ENCODE results near the gene CDK14.
"Not testable (repeated sequence)": the region's sequence is repeated elsewhere in the genome, so short reads cannot be mapped to it uniquely, and the experiment has no call there.

Gene CDK14

DNA sequence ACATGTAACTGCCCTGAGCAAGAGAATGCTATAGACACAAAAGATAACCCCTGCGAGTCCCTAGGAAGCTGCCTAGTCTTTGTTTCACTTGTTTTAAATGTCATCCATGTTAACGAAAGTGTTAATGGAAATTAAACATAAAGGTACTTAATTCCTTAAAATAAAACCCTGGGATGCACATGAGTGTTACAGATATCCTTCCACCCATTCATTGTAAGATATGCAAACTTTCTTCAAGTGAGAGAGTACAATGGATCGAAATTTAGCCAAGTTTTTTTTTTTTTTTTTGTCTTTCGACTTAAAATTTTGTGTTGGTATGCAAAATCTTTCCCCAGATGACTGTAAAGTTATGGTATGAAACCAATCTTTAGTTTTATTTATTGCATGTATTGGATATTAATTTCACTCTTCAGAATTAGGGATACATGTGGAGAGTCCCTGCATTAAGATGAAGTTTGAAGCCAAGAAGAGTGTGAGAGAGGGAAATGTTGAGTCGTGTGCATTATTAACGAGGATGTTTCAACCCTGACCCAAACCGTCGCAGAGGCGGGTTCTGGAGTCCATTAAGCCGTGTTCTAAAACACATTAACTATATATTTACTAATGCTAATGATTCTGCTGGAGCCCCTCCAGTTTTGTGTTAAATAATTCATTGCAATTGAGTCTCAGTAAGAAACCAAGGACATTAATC lies 1.6 kb downstream of the CDK14 start:
- DNase-seq: no peak

DNA sequence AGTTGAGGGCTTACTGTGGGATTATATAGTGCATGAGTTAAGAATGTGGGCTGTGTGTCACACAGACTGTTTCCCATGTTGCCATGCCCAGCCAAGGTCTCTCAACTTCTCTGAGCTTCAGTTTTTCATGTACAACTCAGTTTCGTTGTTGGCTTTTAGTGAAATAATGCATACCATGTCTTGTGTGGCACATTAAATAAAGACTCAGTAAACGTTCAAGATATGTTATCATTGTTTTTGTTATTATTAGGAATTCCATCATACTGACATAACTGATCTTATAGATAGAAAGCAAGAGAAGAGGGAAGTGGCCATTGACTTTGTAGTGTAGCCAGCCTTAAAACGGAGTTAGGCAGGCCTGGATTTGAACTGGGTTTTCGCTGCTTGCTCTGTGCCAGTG lies 2.9 kb downstream of the CDK14 start:
- no peak for DNase-seq

DNA sequence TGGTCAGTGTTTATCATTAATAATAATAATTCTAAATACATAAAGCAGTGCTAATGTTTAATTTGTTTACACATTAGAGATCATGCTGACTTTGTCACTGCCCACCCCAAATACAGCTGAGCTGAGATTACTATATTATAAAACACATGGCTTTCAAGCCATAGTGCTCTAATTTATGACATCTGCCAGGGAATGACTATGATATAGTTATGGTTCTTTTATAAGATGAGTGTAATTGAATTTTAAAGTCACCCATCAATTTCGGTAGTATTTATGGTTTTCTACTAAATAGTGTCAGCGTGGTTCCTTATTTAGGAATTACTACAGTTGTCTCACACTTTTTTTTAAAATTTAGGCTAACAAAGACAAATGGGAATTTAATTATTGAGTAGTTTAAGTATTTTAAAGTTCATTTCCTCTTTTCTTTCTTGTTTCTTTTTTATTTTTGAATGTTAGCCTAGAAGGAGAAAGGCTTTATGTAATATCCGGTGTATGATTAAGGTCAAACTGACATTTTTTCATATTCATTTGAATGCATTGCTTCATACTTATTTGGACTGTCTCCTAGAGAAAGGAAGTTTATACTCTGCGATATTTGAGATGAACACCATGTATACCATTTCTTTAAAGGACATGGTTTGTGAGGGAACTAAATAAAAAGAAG lies 3.9 kb downstream of the CDK14 start:
- DNase-seq: no peak

DNA sequence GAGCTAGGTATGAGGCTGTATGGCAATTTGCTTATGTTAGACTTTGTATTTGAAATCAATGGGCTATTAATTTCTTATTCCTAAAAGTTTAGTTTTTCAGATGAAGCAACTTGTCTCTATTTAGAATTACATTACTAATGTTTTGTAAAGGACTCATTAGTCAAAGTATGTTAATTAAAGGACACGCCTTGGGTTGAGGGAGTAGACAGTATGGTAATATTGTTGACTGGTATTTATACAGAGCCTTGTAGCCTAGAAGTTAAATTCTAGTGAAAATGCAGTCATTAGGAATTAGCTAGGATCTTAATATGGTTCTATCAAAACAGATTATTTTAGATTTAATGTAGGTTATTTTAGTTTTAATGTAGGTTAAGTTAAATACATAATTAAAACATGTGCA lies 6.2 kb downstream of the CDK14 start:
- DNase-seq: no peak

DNA sequence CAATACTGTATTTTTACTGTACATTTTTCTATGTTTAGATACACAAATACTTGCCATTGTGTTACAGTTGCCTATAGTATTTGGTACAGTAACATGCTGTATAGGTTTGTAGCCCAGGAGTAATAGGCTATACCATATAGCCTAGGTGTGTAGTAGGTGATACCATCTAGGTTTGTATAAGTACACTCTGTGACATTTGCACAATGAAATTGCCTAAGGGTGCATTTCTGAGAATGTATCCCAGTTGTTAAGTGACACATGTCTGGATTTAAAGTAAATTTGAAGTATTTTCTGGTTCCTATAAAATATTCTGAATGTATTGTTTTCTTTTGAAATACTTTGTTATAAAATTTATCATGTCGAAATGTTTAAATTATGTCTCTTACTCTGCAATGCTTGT lies 7.2 kb downstream of the CDK14 start:
- DNase-seq: no peak

DNA sequence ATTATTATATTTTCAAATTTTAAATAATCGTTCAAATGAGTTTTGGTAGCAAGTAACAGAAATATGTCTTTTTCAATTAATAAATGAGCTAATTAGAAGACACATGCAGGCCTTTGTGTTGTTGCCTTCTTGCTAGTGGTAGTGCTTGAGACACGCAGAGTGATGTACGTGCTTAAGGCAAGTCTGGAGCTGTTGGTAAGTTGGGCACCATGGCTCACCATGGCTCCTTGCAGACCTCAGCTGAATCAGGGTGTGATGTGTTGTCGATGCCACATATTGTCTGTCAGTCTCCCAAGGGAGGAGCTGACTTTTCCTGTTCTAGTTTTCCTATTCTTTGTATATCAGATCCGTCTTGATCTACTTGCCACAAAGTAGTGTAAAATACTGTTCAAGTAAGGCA lies 8.3 kb downstream of the CDK14 start:
- DNase-seq: no peak

DNA sequence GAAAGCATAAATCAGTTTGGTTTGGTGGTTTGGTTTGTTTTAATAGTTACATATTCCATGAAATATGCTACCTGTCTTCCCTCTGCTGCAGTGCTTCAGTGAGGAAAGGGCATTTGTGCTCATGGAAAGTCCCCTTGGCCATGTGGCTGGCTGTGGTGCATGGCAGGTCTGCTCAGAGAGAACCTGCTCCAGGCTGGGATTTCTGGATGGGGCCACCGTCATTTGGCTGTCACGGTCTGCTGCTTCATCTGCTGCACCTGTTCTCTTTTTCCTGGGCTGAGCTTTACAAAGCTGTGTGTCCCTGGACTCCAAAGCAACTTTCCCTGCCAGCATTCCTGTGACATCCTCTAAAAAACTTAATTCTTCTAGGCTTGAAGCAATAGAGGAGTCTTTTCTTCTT lies 8.9 kb downstream of the CDK14 start:
- peak; percentile 72 for DNase-seq

DNA sequence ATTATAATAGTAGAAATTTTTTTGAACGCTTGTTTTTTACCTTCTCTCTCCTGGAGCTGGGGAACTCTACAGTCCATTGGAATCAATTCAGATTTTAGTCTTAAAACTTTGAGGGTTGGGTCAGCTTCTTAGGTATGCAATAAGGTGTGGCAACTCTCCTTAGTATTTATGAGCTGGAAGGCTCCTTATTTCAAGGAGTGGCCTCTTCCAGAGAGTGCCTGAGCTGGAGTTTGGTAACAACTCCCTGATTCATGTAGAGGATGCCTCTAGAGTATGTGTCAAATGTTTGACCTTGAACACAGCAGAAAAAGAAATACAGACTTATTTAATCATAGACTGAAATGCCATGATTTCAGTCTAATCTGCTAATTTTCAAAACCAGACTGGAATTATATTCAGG lies 11.1 kb downstream of the CDK14 start:
- no peak for DNase-seq

DNA sequence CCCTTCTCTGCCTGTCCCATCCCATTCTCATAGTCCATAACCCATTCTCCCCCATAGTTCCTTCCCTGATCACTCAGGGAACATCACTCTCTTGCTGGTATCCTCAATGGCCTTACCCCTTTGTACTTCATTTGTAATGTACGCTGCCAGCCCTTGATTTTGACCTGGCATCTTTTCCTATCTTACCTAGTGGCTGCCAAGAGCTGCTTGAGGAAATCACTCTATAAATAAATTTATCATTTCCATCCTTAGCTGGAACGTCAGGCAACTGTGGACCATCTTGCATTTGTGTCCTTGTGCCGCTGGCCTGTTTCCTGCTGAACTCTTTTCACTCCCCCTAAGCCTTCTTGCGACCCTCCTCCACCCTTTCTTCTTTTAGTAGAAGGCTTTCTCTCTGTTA lies 14.0 kb downstream of the CDK14 start:
- no peak for DNase-seq

DNA sequence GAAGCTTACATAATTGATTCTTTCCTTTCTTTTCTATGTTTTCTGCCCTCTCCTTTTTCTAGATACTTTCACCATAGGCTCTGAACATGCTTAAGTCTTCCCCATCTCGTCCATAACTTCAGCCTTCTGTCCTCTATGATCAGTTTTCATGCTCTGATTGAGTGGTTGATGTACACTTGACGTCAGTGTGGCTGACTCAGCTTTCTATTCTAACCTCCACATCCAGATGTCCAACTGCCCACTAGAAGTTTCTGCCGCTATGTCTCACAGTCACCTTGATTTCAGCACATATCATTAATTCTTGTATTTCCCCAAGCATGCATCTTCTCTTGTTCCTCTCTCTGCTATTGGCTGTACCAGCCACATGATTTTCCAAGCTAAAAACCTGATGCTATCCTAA lies 15.0 kb downstream of the CDK14 start:
- no peak for DNase-seq

DNA sequence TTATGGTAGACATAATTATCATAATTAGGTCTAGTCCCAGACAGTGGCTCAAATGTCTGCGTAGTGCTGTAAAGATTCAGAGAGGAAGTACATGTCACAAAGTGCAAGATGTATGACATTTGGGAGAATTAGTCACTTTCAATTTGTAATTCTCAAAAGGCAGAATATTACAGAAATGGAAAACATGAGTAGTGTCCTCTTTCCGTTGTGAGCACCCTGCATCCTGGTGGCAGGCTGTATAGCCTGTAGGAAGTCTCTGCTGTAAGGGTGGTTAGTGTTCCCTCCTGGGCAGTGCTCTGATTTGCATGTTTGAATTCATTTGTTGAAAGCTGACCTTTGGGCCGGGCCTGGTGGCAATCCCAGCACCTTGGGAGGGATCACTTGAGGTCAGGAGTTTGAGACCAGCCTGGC lies 17.0 kb downstream of the CDK14 start:
- DNase-seq: no peak

DNA sequence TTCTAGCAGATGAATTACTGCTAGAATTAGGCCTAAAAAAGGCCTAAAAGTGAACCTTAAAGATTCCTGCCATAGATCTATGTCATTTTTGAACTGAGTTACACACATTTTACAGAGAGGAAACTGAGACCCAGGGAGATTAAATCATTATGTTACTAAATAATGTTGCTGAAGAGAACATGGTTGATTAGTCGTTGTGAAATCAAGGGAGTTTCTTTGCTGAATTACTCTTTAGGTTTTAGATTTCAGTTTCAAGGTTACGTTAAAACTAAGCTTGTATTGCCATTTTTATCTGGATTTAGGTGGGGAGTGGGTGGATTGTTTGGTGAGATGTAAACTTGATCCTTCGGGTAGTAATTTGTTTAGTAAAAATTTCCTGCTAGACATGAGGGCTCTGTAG lies 21.3 kb downstream of the CDK14 start:
- no peak for DNase-seq

DNA sequence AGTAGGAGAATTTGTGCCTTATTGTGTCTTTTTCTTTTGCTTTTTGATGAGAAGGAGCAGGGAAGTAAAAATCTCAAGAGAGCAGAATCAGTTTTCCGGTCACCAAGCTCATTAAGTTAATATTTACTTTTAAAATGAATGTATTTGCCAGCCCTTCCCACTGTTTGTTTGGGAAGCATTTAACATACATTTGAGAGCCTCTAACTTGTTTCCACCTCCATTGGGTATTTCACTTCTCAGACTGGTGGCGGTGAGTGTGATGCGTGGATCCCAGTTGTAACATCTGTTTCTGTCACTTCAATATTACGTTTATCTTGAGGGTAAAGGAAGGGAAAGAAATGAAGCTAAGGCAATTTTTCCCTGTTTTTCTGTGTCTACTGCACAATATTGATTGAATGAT lies 22.8 kb downstream of the CDK14 start:
- DNase-seq: no peak

DNA sequence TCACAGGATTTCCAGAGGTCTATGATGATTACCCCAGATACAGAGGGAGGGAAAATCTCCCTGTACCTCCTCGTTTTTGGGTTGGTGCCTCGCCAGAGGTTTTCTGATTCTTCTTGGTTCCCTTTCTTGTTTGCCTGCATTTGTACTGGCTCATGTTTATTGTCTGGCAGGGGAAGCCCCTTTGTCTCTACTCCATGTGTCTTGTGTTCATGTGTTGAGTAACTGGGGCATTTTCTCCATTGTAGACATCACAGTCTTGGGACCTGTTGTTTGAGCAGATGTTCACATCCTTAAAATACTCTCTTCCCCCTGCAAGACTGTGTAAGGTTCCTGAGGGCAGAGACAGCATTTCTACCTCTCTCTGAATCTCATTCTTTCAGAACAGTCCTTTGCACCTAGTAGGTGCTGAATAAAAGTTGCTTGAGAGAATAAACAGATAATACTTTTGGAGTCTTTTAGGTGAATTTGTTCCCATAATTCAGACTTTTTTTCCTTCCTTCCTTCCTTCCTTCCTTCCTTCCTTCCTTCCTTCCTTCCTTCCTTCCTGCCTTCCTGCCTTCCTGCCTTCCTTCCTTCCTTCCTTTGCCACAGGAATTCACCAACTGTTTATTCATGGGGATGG lies 25.1 kb downstream of the CDK14 start:
- no peak for DNase-seq

DNA sequence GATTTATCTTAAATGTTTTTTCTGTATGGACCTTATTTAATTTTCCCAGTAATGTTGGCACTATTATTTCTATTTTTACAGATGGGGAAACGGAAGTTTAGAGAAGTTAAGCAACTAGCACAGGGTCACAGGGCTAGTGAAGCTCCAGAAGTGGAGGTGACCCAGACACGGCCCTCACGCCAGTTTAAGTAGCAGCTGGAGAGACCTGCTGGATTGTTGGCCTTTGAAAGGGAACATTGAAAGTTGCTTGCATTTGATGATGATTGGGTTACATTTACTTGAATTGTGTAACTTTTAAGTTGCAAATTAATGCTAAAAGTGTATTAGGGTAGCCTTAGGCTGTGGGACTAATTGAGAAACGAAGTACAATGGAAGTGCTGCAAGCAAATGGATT lies 25.6 kb downstream of the CDK14 start:
- no peak for DNase-seq

DNA sequence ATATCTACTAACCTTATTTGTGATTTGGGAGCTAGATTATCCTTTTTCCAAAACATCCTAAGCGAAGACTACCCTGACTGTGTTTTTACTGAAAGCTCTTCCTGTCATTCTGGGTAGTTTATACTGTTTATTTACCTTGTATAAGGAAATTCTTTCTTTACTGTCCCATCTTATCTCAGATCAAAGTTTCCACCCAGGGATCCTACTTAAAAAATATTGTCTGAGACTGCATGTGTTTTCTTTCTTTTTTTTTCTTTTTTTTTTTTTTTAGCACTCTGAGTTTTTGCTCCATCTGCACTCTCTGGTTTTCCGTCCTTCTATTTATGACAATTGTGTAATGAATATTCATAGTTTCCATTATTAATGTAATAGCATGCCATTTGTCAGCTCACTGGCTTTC lies 26.5 kb downstream of the CDK14 start:
- no peak for DNase-seq

DNA sequence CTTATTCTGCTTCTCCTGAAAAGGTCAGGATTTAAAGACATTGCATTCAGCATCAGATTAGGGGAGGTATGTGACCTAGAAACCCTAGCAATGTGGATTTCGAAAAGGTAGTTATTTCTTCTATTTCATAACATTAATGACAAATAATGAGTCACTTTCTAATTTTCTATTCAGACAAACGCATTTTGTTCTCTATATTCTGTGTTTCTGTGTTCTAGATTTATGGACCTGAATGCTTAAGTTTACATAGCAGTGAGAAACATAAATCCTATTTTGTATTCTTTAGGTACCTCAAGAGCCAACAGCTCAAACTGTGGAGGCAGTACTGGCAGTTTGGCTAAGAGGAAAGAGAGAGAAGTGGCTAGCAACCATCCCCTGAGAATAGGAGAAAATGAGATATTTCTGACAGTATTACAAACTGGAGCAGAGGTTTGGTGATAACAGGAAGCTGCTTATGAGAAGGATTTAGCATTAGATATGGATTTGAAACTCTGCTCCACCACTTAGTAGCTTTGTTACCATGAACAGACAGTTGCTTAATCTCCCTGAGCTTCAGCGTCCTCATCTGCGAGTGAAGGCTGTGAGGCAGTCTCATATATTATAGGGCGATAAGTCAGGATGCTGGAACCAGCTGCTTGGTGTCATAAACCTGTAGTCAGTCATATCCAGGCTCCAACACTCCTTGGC lies 28.2 kb downstream of the CDK14 start:
- DNase-seq: no peak

DNA sequence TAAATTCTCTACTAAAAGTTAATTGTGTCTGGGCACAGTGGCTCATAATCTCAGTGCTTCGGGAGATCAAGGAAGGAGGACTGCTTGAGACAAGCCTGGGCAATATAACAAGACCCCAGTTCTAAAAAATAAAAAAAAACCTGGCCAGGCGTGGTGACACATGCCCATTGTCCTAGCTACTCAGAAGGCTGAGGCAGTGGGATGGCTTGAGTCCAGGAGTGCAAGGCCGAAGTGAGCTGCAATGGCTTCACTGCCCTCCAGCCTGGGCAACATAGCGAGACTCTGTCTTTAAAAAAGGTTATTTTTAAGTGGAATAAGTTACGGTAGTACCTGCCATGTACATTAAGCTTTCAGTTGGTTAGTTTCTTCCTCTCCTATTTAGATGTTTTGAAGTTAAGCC lies 28.9 kb downstream of the CDK14 start:
- DNase-seq: no peak

DNA sequence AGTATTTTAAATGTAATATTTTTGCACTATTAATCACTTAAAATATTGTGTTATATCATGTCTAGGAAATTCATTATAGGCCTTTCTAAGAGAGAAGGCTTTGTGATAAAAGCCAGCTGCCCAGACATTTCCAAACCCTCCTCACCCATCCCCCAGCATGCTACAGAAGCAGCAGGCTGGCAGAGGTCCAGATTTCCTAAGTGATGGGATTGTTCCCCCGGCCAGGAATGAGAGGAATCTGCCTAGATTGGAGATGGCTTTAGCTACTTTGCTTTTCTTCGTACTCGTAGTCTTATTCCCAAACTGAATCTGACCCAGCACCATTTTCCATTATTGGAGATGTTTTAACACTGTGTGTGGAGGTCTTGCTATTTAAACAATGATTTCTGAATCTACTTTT lies 29.4 kb downstream of the CDK14 start:
- peak; percentile 91 for DNase-seq

DNA sequence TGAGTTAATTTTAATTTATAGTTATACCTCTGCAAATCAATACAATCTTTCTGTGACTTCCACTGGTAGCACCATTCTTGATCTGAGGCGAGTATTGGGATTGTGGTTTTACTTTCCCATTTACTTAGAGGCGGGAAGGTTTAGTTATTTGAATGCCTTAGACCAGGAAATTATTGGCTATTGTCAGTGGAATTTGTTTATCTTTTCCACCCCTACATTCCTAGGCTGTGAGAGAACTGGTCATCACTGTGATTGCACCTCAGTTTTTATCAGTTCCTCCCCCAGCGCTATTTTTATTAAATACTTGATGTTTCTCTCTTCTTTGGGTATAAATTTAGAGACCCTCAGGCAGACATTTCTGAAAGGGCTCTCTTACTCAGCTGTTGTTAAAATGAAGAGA lies 29.9 kb downstream of the CDK14 start:
- no peak for DNase-seq

DNA sequence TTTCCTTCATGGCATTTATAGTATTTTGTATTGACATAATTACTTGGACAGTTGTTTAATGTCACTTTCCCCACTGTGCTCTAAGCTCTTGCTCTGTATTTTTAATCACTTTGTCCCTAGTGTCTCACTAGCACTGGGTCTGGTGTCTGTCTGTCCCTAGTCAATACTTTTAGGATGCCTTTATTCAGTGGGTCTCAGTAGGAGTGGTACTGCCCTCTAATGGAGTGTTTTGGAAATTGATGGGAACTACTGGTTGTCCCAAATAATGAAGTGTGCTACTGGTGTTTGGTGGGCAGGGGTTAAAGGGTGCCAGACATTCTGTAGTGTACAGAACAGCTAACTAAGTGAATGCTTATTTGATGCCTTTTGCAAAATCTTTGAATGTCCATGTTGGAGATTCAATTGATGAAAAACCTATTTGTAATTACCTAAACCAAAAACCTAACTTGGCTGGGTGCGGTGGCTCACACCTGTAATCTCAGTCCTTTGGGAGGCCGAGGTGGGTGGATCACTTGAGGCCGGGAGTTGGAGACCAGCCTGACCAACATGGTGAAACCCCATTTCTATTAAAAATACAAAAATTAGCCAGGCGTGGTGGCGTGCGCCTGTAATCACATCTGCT lies 33.3 kb downstream of the CDK14 start:
- no peak for DNase-seq

DNA sequence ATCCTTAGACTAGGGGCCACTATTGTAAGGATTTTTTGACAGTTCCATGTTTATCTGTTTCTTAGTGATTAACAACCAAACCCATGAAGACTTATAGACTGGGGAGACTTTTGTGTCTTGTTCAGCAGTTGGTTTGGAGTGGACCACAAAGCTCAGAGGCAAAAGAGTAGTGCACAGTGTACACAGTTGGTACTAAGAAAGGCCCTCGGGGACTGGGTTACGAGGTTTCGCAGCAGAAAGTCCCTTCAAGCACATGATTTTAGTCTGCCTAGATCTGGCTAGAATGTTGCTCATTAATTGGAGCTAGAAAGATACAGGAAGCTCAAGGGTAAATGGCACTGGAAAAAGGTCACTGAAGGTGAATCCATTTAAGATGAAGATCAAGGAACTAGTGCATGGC lies 35.4 kb downstream of the CDK14 start:
- no peak for DNase-seq

DNA sequence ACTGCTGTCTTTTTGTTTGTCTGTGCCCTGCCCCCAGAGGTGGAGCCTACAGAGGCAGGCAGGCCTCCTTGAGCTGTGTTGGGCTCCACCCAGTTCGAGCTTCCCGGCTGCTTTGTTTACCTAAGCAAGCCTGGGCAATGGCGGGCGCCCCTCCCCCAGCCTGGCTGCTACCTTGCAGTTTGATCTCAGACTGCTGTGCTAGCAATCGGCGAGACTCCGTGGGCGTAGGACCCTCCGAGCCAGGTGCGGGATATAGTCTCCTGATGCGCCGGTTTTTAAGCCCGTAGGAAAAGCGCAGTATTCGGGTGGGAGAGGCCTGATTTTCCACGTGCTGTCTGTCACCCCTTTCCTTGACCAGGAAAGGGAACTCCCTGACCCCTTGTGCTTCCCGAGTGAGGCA lies 43.6 kb downstream of the CDK14 start:
- not testable (repeated sequence) for DNase-seq

DNA sequence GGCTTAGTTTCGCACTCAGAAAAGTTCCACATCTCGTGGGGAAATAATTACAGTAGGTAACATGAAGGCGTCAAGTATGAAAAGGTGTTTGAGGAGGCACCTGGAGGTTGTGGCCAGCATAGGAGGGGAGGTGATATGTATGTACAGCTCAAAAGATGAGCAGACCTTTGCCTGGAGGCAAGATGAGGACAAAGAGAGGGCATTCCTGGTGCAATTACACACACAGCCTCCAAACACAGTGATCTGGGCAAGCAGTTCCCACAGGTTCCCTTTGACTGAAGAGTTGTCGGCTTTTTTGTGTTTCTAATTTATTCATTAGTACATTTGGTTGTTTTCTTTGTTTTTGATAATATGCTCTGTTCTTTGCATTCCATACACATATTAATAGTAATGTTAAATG lies 46.9 kb downstream of the CDK14 start:
- no peak for DNase-seq
